Neuronal stem cell (in vitro differentiated cells): ENCODE measurements around the gene CACNG5.

Experiments
- DNase-seq: peaks from one replicate; pipeline ENCODE4 v3.0.0-alpha.2; 2013; ENCODE audit warnings: low spot score
- H2AFZ ChIP-seq: one replicate; pipeline ENCODE4 v1.6.1; 2013; ENCODE audit warnings: mild to moderate bottlenecking, low read length, inconsistent platforms
- H2AK5ac ChIP-seq: 2 replicates; pipeline ENCODE4 v1.6.1; 2013; ENCODE audit warnings: low read depth, mild to moderate bottlenecking, inconsistent platforms, low read length, moderate library complexity, mixed read lengths
- H2BK120ac ChIP-seq: 2 replicates; pipeline ENCODE4 v1.6.1; 2013; ENCODE audit warnings: low read depth, mild to moderate bottlenecking, inconsistent platforms, low read length, moderate library complexity, mixed read lengths
- H2BK12ac ChIP-seq: one replicate; pipeline ENCODE4 v1.6.1; 2013; ENCODE audit warnings: low read length, inconsistent platforms
- H2BK15ac ChIP-seq: 2 replicates; pipeline ENCODE4 v1.6.1; 2013; ENCODE audit warnings: mild to moderate bottlenecking, low read length, inconsistent platforms, mixed read lengths
- H2BK5ac ChIP-seq: one replicate; pipeline ENCODE4 v1.6.1; 2013; ENCODE audit warnings: inconsistent platforms, mild to moderate bottlenecking, low read length, moderate library complexity
- H3K14ac ChIP-seq: one replicate; pipeline ENCODE4 v1.6.1; 2013; ENCODE audit warnings: low read length, inconsistent platforms
- H3K18ac ChIP-seq: 2 replicates; pipeline ENCODE4 v1.6.1; 2013; ENCODE audit warnings: low read length, inconsistent platforms
- H3K23ac ChIP-seq: 2 replicates; pipeline ENCODE4 v1.6.1; 2013; ENCODE audit warnings: low read depth, mild to moderate bottlenecking, mixed read lengths, low read length, inconsistent platforms; ENCODE audit not compliant: poor library complexity
- H3K27ac ChIP-seq: replicated peaks from 3 replicates; pipeline ENCODE4 v1.5.1; 2013; ENCODE audit warnings: low read length, inconsistent platforms
- H3K27me3 ChIP-seq, 3 experiments: 2 replicates each; pipeline ENCODE4 v1.6.1; 2013; ENCODE audit warnings: low read length in 3 of 3, mild to moderate bottlenecking in 2 of 3, inconsistent platforms in 1 of 3, low read depth in 1 of 3, mixed read lengths in 1 of 3, moderate library complexity in 1 of 3; ENCODE audit not compliant: control insufficient read depth in 3 of 3, insufficient read depth in 3 of 3
- H3K36me3 ChIP-seq, 2 donors: replicated peaks in 1 of 2; 2 replicates each; pipeline ENCODE4 v1.6.1; 2013; ENCODE audit warnings: low read length in 2 of 2; ENCODE audit not compliant: control insufficient read depth in 2 of 2, insufficient read depth in 2 of 2
- H3K4ac ChIP-seq: 2 replicates; pipeline ENCODE4 v1.6.1; 2013; ENCODE audit warnings: inconsistent platforms, mild to moderate bottlenecking, low read length, moderate library complexity
- H3K4me1 ChIP-seq, 2 donors: 1 replicate in 1 of 2; 2 replicates in 1 of 2; pipeline ENCODE4 v1.6.1; 2013; ENCODE audit warnings: low read length in 2 of 2, low read depth in 1 of 2; ENCODE audit not compliant: control insufficient read depth in 2 of 2, insufficient read depth in 1 of 2
- H3K4me2 ChIP-seq: one replicate; pipeline ENCODE4 v1.6.1; 2013; ENCODE audit warnings: mild to moderate bottlenecking, low read length, inconsistent platforms; ENCODE audit not compliant: insufficient read depth, poor library complexity, severe bottlenecking
- H3K4me3 ChIP-seq, 2 donors: 2 replicates each; pipeline ENCODE4 v1.5.1; 2013; ENCODE audit warnings: low read length in 2 of 2, mild to moderate bottlenecking in 2 of 2, inconsistent platforms in 1 of 2, moderate library complexity in 1 of 2
- H3K79me1 ChIP-seq: one replicate; pipeline ENCODE4 v1.6.1; 2013; ENCODE audit warnings: low read depth, mild to moderate bottlenecking, inconsistent platforms, low read length, moderate library complexity
- H3K9ac ChIP-seq: one replicate; pipeline ENCODE4 v1.6.1; 2013; ENCODE audit warnings: mild to moderate bottlenecking, low read depth, low read length, inconsistent platforms; ENCODE audit not compliant: poor library complexity
- H3K9me3 ChIP-seq, 2 donors: replicated peaks in 1 of 2; 2 replicates each; pipeline versions ENCODE3 to v1.6.1; 2013; ENCODE audit warnings: low read length in 2 of 2, mild to moderate bottlenecking in 2 of 2, inconsistent platforms in 1 of 2, low read depth in 1 of 2, mixed read lengths in 1 of 2, moderate library complexity in 1 of 2; ENCODE audit not compliant: control insufficient read depth in 2 of 2, insufficient read depth in 1 of 2
- H4K8ac ChIP-seq: one replicate; pipeline ENCODE4 v1.6.1; 2013; ENCODE audit warnings: low read depth, mild to moderate bottlenecking, inconsistent platforms, low read length, moderate library complexity
- H4K91ac ChIP-seq: one replicate; pipeline ENCODE4 v1.6.1; 2013; ENCODE audit warnings: low read length, low read depth, mild to moderate bottlenecking, inconsistent platforms; ENCODE audit not compliant: poor library complexity
- WGBS, 2 donors: extraction: QIAGEN DNeasy Blood & Tissue Kit; methylation state at CpG; one replicate each; pipeline ENCODE4 v1.1.7; 2013; ENCODE audit warnings: missing lambda C conversion rate in 2 of 2, mixed read lengths in 1 of 2; ENCODE audit not compliant: insufficient read length in 2 of 2, insufficient replicate concordance in 1 of 2; ENCODE audit errors: extremely low coverage in 2 of 2; 5-methylcytosine and 5-hydroxymethylcytosine counted together

The CACNG5 gene

GRCh38 chr17:66892246-66892645 is 57.3 kb downstream of the CACNG5 start:
- no peak overlapping the region for H3K14ac ChIP-seq
- H4K91ac ChIP-seq, result no peak overlapping the region
- H3K4me1 ChIP-seq, result no peaks in the 10 kb centered on the region
- peaks cover 0 to 12% (median 0%) of the 10 kb centered on the region in 3 experiments for H3K27me3 ChIP-seq
- H2BK120ac ChIP-seq, result no peak overlapping the region
- no peak overlapping the region for H3K18ac ChIP-seq
- H2AFZ ChIP-seq, result no peak overlapping the region
- no peak overlapping the region for H2BK5ac ChIP-seq
- H2BK15ac ChIP-seq, result no peak overlapping the region
- no peak for DNase-seq
- no peak overlapping the region for H3K9ac ChIP-seq
- no CpG with 5 or more reads among the region's 5 CpGs for WGBS, 2 donors
- H3K9me3 ChIP-seq, result peaks cover 0 to 3% of the 10 kb centered on the region in 2 donors
- no peak overlapping the region for H3K23ac ChIP-seq
- H3K4ac ChIP-seq, result no peak overlapping the region
- H3K27ac ChIP-seq, result no peak overlapping the region
- H3K4me2 ChIP-seq, result no peak overlapping the region
- H3K36me3 ChIP-seq, result no peaks in the 10 kb centered on the region
- no peak overlapping the region for H2AK5ac ChIP-seq
- peaks cover 2% of the 10 kb centered on the region for H3K79me1 ChIP-seq
- no peak overlapping the region for H3K4me3 ChIP-seq
- H2BK12ac ChIP-seq, result no peak overlapping the region
- H4K8ac ChIP-seq, result no peak overlapping the region

DNA sequence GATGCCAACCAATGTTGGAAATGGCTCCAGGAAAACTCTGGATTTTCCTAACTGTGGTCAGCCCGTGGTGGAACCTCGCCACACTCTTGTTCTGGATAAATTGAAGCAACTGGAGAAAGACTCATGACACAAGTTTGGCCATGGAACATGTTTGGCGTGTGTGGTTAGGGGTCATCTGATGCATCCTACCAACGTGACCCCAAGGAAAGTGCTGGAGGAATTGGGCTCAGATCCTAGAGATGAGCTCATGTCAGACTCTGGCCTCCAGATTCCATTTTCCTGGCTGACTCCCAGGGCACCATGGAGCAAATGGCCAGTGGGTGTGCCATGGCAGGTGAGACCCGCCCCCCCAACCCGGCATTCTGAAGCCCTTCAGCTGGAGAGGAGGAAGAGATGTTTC is 58.5 kb downstream of the CACNG5 start:
- DNase-seq, result no peak
- Histone ChIP-seq H2BK120ac (no peak overlapping the region), H3K79me1 (peaks cover 2% of the 10 kb centered on the region), H3K9ac (no peak overlapping the region), H3K27me3 (peaks cover 0 to 12% (median 0%) of the 10 kb centered on the region in 3 experiments), H2BK15ac (no peak overlapping the region), H3K36me3 (no peaks in the 10 kb centered on the region), H3K9me3 (peaks cover 0 to 3% of the 10 kb centered on the region in 2 donors), H3K4ac (no peak overlapping the region), H3K18ac (no peak overlapping the region), H2BK5ac (no peak overlapping the region), H4K91ac (no peak overlapping the region), H3K4me3 (no peak overlapping the region), H3K4me2 (no peak overlapping the region), H2BK12ac (no peak overlapping the region), H3K23ac (no peak overlapping the region), H4K8ac (no peak overlapping the region), H3K27ac (no peak overlapping the region), H2AK5ac (no peak overlapping the region), H3K4me1 (no peaks in the 10 kb centered on the region), H2AFZ (no peak overlapping the region), H3K14ac (no peak overlapping the region)
- no CpG with 5 or more reads among the region's 6 CpGs for WGBS, 2 donors

- Histone ChIP-seq H2BK12ac (no peak overlapping the region), H3K27ac (no peak overlapping the region), H2AFZ (no peak overlapping the region), H3K14ac (no peak overlapping the region), H3K4ac (no peak overlapping the region), H3K18ac (no peak overlapping the region), H3K36me3 (no peaks in the 10 kb centered on the region), H2BK15ac (no peak overlapping the region), H3K4me1 (no peaks in the 10 kb centered on the region), H2BK120ac (peak overlapping the region; percentile 84), H2BK5ac (no peak overlapping the region), H3K27me3 (peaks cover 0 to 12% (median 0%) of the 10 kb centered on the region in 3 experiments), H3K9me3 (no peaks in the 10 kb centered on the region), H4K91ac (no peak overlapping the region), H3K23ac (peak overlapping the region; percentile 46), H3K4me2 (no peak overlapping the region), H3K79me1 (peaks cover 2% of the 10 kb centered on the region), H3K4me3 (no peak overlapping the region), H4K8ac (no peak overlapping the region), H2AK5ac (no peak overlapping the region), H3K9ac (no peak overlapping the region)
- WGBS, 2 donors, result no CpG with 5 or more reads among the region's 5 CpGs
- no peak for DNase-seq
These were observed 58.9 kb downstream of the CACNG5 start for GRCh38 chr17:66893863-66894262.

GRCh38 chr17:66897141-66897540 is 62.2 kb downstream of the CACNG5 start:
- H3K4me2 ChIP-seq, result no peak overlapping the region
- WGBS, 2 donors, result no CpG with 5 or more reads among the region's 9 CpGs

More at GRCh38 chr17:66897141-66897540, 62.2 kb downstream of the CACNG5 start:
- H3K9ac ChIP-seq, result no peak overlapping the region
- no peak overlapping the region for H3K4ac ChIP-seq
- H4K91ac ChIP-seq, result no peak overlapping the region
- peaks cover 2 to 4% of the 10 kb centered on the region in 2 donors for H3K4me1 ChIP-seq
- H3K36me3 ChIP-seq, result no peaks in the 10 kb centered on the region
- no peaks in the 10 kb centered on the region for H3K9me3 ChIP-seq
- H3K23ac ChIP-seq, result no peak overlapping the region
- peaks cover 0 to 7% (median 0%) of the 10 kb centered on the region in 3 experiments for H3K27me3 ChIP-seq
- no peak overlapping the region for H2BK15ac ChIP-seq
- H2AK5ac ChIP-seq, result no peak overlapping the region
- no peak overlapping the region for H3K27ac ChIP-seq
- H3K79me1 ChIP-seq, result no peaks in the 10 kb centered on the region
- DNase-seq, result no peak
- H3K14ac ChIP-seq, result no peak overlapping the region
- no peak overlapping the region for H3K4me3 ChIP-seq
- H2AFZ ChIP-seq, result no peak overlapping the region
- H2BK120ac ChIP-seq, result no peak overlapping the region
- H2BK12ac ChIP-seq, result no peak overlapping the region
- peak overlapping the region; percentile 21 for H3K18ac ChIP-seq
- H4K8ac ChIP-seq, result no peak overlapping the region
- H2BK5ac ChIP-seq, result no peak overlapping the region
